ENCODE data around the gene CFH.

DNA sequence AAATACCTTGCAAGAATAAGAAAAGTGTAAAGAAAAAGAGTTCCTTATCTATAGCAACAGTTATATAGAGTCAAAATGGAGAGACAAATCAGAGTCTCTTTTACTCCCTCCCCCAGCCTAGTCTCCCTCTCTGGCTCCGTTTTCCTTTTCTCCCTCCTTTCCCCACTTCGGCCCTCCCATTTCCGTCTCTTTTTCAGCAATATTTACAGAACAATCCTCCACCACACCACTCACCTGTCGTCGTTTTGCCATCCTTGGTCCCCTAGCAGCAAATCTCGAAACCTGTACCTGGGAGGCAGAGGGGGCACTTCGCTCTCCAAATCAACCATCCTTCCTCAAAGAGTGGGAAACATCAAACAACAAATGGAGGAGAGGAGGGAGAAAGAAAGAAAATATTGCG is 43.9 kb upstream of the CFH start:
- TF ChIP-seq, protein P1, sequence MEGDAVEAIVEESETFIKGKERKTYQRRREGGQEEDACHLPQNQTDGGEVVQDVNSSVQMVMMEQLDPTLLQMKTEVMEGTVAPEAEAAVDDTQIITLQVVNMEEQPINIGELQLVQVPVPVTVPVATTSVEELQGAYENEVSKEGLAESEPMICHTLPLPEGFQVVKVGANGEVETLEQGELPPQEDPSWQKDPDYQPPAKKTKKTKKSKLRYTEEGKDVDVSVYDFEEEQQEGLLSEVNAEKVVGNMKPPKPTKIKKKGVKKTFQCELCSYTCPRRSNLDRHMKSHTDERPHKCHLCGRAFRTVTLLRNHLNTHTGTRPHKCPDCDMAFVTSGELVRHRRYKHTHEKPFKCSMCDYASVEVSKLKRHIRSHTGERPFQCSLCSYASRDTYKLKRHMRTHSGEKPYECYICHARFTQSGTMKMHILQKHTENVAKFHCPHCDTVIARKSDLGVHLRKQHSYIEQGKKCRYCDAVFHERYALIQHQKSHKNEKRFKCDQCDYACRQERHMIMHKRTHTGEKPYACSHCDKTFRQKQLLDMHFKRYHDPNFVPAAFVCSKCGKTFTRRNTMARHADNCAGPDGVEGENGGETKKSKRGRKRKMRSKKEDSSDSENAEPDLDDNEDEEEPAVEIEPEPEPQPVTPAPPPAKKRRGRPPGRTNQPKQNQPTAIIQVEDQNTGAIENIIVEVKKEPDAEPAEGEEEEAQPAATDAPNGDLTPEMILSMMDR (IDR thresholded peaks at IDR 0.05), result no peak
- TF ChIP-seq POLR2A (IDR thresholded peaks at IDR 0.05), result no peak
